KG1 (cell line): ENCODE measurements around the gene TMEM26.

Source experiments
- DNase-seq: peaks from one replicate; lab custom pipeline; 2025; lab: John Stamatoyannopoulos, UW

Gene TMEM26

GRCh38 chr10:61452655-61453641 is at the start of gene TMEM26:
TSS of gene TMEM26 (minus strand) at chr10:61453381. CDS start at chr10:61453081, 300 bp downstream.
- no peak for DNase-seq

GRCh38 chr10:61500460-61500859 is 47.3 kb upstream of the TMEM26 start:
- no peak for DNase-seq

- no peak for DNase-seq
These were observed 39.3 kb upstream of the TMEM26 start for GRCh38 chr10:61492364-61492995.

GRCh38 chr10:61487506-61487905 is 34.3 kb upstream of the TMEM26 start:
- DNase-seq: no peak

GRCh38 chr10:61486738-61487396 is 33.7 kb upstream of the TMEM26 start:
- DNase-seq: no peak

- DNase-seq: no peak
These were observed 33.1 kb upstream of the TMEM26 start for GRCh38 chr10:61486251-61486650.

- no peak for DNase-seq
These were observed 28.4 kb upstream of the TMEM26 start for GRCh38 chr10:61481597-61481996.

GRCh38 chr10:61480208-61480607 is 27.0 kb upstream of the TMEM26 start:
- DNase-seq: no peak

GRCh38 chr10:61478621-61479312 is 25.6 kb upstream of the TMEM26 start:
- DNase-seq: no peak

- DNase-seq: no peak
These were observed 24.3 kb upstream of the TMEM26 start for GRCh38 chr10:61477451-61477850.

GRCh38 chr10:61476529-61476928 is 23.3 kb upstream of the TMEM26 start:
- DNase-seq: no peak

GRCh38 chr10:61475449-61475873 is 22.3 kb upstream of the TMEM26 start:
- DNase-seq: no peak

GRCh38 chr10:61472090-61472674 is 19.0 kb upstream of the TMEM26 start:
- DNase-seq: no peak

- DNase-seq: no peak
These were observed 18.3 kb upstream of the TMEM26 start for GRCh38 chr10:61471491-61471890.

GRCh38 chr10:61470740-61471139 is 17.6 kb upstream of the TMEM26 start:
- DNase-seq: no peak

GRCh38 chr10:61465901-61466632 is 12.9 kb upstream of the TMEM26 start:
- DNase-seq: no peak

GRCh38 chr10:61465171-61465496 is 12.0 kb upstream of the TMEM26 start:
- no peak for DNase-seq

- DNase-seq: no peak
These were observed 11.4 kb upstream of the TMEM26 start for GRCh38 chr10:61464461-61465170.

- no peak for DNase-seq
These were observed 10.1 kb upstream of the TMEM26 start for GRCh38 chr10:61463035-61463909.
